HG02759 (cell line): ENCODE results near the gene CFAP99.

Experiments used
- ATAC-seq: cut with Tn5 transposase; IDR thresholded peaks from one replicate; pipeline ENCODE4 v1.9.1; 2021; ENCODE audit warnings: mild to moderate bottlenecking, moderate library complexity; ENCODE audit not compliant: unreplicated experiment

Gene CFAP99

GRCh38 chr4:2445130-2445529 lies 26.4 kb downstream of the CFAP99 start:
- no peak for ATAC-seq

- ATAC-seq: no peak
These were observed 26.8 kb downstream of the CFAP99 start for GRCh38 chr4:2445571-2445970.

GRCh38 chr4:2446656-2447564 lies 28.2 kb downstream of the CFAP99 start:
- no peak for ATAC-seq

- ATAC-seq: no peak
These were observed 29.8 kb downstream of the CFAP99 start for GRCh38 chr4:2448589-2448988.

- no peak for ATAC-seq
These were observed 30.3 kb downstream of the CFAP99 start for GRCh38 chr4:2449051-2449450.

- ATAC-seq: no peak
These were observed 31.0 kb downstream of the CFAP99 start for GRCh38 chr4:2449511-2450392.

GRCh38 chr4:2450394-2451035 lies 31.8 kb downstream of the CFAP99 start:
- no peak for ATAC-seq

- no peak for ATAC-seq
These were observed 32.3 kb downstream of the CFAP99 start for GRCh38 chr4:2451036-2451520.

GRCh38 chr4:2451821-2452785 lies 33.3 kb downstream of the CFAP99 start:
- ATAC-seq: no peak

- ATAC-seq: no peak
These were observed 38.9 kb downstream of the CFAP99 start for GRCh38 chr4:2457481-2458295.

GRCh38 chr4:2458546-2459491 lies 40.1 kb downstream of the CFAP99 start:
- ATAC-seq: no peak

GRCh38 chr4:2459589-2460349 lies 41.0 kb downstream of the CFAP99 start:
- ATAC-seq: no peak

- ATAC-seq: no peak
These were observed 42.6 kb downstream of the CFAP99 start for GRCh38 chr4:2461246-2461960.

- ATAC-seq: peak; percentile 88
These were observed 43.6 kb downstream of the CFAP99 start for GRCh38 chr4:2462218-2462991.

- no peak for ATAC-seq
These were observed 44.4 kb downstream of the CFAP99 start for GRCh38 chr4:2462992-2463762.
